OCI-LY7 (cell line): ENCODE measurements around the gene NKX1-1. TPM values are rescaled to one million over a fixed set of nuclear protein-coding genes. Genes with fewer than 3 reads are reported as not detected.

Experiments
- BruUV-seq: library from RNA; stranded (reverse); fragments of 400-500 nt; replicated peaks from 2 replicates; lab custom pipeline; 2021; lab: Mats Ljungman, UMichigan
- CTCF ChIA-PET: fragments of 300-600 bp; sonication (Branson Sonifier 250); formaldehyde crosslinking; loops from one replicate; lab custom pipeline; 2022; ENCODE audit warnings: antibody characterized with exemption; ENCODE audit not compliant: unreplicated experiment; lab: Charles Lee
- POLR2A ChIA-PET: fragments of 300-600 bp; sonication (Branson Sonifier 250); formaldehyde crosslinking; loops from one replicate; lab custom pipeline; 2022; ENCODE audit warnings: antibody characterized with exemption; lab: Charles Lee
- DNase-seq: peaks from one replicate; pipeline ENCODE4 v3.0.0-alpha.2; 2015; ENCODE audit warnings: low spot score
- H2AFZ ChIP-seq: fragments of 200-600 bp; sonication (generic), shearing (Covaris generic); 2 replicates; pipeline ENCODE4 v1.6.1; 2014; ENCODE audit warnings: mild to moderate bottlenecking, antibody characterized with exemption, low read length, moderate library complexity
- H3K27ac ChIP-seq: fragments of 200-600 bp; sonication (generic); 2 replicates; pipeline ENCODE4 v1.5.1; 2014; ENCODE audit warnings: mixed run types, low read depth, mild to moderate bottlenecking, moderate library complexity, low read length, inconsistent platforms; ENCODE audit not compliant: poor library complexity, severe bottlenecking
- H3K36me3 ChIP-seq: fragments of 200-600 bp; sonication (generic); 2 replicates; pipeline ENCODE4 v1.6.1; 2014; ENCODE audit warnings: mild to moderate bottlenecking, antibody characterized with exemption, low read length, moderate library complexity, mixed read lengths; ENCODE audit not compliant: insufficient read depth
- H3K4me1 ChIP-seq: fragments of 200-600 bp; sonication (generic); 2 replicates; pipeline ENCODE4 v1.5.1; 2014; ENCODE audit warnings: mild to moderate bottlenecking, low read length; ENCODE audit not compliant: insufficient read depth, poor library complexity, severe bottlenecking
- H3K4me2 ChIP-seq: fragments of 200-600 bp; sonication (generic); 2 replicates; pipeline ENCODE4 v1.6.1; 2014; ENCODE audit warnings: mild to moderate bottlenecking, low read length
- H3K4me3 ChIP-seq: fragments of 200-600 bp; sonication (generic); 2 replicates; pipeline ENCODE4 v1.5.1; 2014; ENCODE audit warnings: mild to moderate bottlenecking, low read depth, low read length; ENCODE audit not compliant: poor library complexity, severe bottlenecking
- H3K79me2 ChIP-seq: fragments of 200-600 bp; sonication (generic); 2 replicates; pipeline ENCODE4 v1.6.1; 2016; ENCODE audit warnings: low read depth, mild to moderate bottlenecking, low read length, moderate library complexity, mixed read lengths; ENCODE audit not compliant: insufficient read depth
- H3K9me2 ChIP-seq: fragments of 200-600 bp; sonication (generic); 2 replicates; pipeline ENCODE4 v1.6.1; 2016; ENCODE audit warnings: mild to moderate bottlenecking, low read length, mixed read lengths; ENCODE audit not compliant: insufficient read depth
- H3K9me3 ChIP-seq: fragments of 200-600 bp; sonication (generic); 2 replicates; pipeline ENCODE4 v1.6.1; 2014; ENCODE audit warnings: mild to moderate bottlenecking, mixed run types, low read length, mixed read lengths
- H4K20me1 ChIP-seq: fragments of 200-600 bp; sonication (generic); 2 replicates; pipeline ENCODE4 v1.6.1; 2014; ENCODE audit warnings: mild to moderate bottlenecking, antibody characterized with exemption, low read length, moderate library complexity, mixed read lengths; ENCODE audit not compliant: insufficient read depth
- CTCF ChIP-seq: fragments of 200-600 bp; sonication (generic); conservative IDR thresholded peaks from 2 replicates; pipeline ENCODE4 v1.5.1; 2014; ENCODE audit warnings: mild to moderate bottlenecking, antibody characterized with exemption, low read length, moderate library complexity, mixed read lengths
- EZH2phosphoT487 ChIP-seq: fragments of 200-600 bp; sonication (generic); IDR thresholded peaks from 2 replicates; pipeline ENCODE4 v1.6.1; 2018; ENCODE audit warnings: low read depth, borderline replicate concordance, mild to moderate bottlenecking, mixed run types, antibody characterized with exemption, low read length, moderate library complexity, mixed read lengths
- intact Hi-C: fragments of 100-400 bp; cut with micrococcal nuclease; formaldehyde crosslinking; loops from one replicate; pipeline ENCODE4 v1.10.0; 2022; ENCODE audit not compliant: unreplicated experiment
- total RNA-seq, 2 experiments: library from RNA; depleted of rRNA in 1 of 2; stranded (reverse); fragments of >200 nt in 1 of 2; shearing (Covaris generic) in 1 of 2; gene quantifications; 2 replicates each; pipeline ENCODE4 v1.2.3, GENCODE V29; 2014 to 2022

The NKX1-1 gene
- total RNA-seq, 2 experiments from 2014 or later: not detected

GRCh38 chr4:1409491-1410425, 3.5 kb upstream of the NKX1-1 start:
- TF ChIP-seq EZH2phosphoT487 (no peak), CTCF (no peak)
- intact Hi-C loops: no loop called here
- H3K4me2 ChIP-seq: no peak overlapping the region
- no peaks in the 10 kb centered on the region for H3K79me2 ChIP-seq
- BruUV-seq: no TSS peak
- H3K27ac ChIP-seq: no peak overlapping the region
- H3K9me2 ChIP-seq: no peaks in the 10 kb centered on the region
- H3K36me3 ChIP-seq: no peaks in the 10 kb centered on the region
- H3K4me3 ChIP-seq: no peak overlapping the region
- H3K4me1 ChIP-seq: no peaks in the 10 kb centered on the region
- ChIA-PET CTCF (no interaction called here), POLR2A (no interaction called here)
- DNase-seq: no peak
- H4K20me1 ChIP-seq: no peaks in the 10 kb centered on the region
- H3K9me3 ChIP-seq: no peaks in the 10 kb centered on the region
- no peak overlapping the region for H2AFZ ChIP-seq

- intact Hi-C loops: no loop called here
- no peaks in the 10 kb centered on the region for H3K9me3 ChIP-seq
Measured at GRCh38 chr4:1409079-1409478, 2.8 kb upstream of the NKX1-1 start.

More at GRCh38 chr4:1409079-1409478, 2.8 kb upstream of the NKX1-1 start:
- no peaks in the 10 kb centered on the region for H3K4me1 ChIP-seq
- no peaks in the 10 kb centered on the region for H3K36me3 ChIP-seq
- DNase-seq: no peak
- CTCF ChIA-PET: no interaction called here
- no peak overlapping the region for H3K27ac ChIP-seq
- no peak overlapping the region for H3K4me2 ChIP-seq
- no peak overlapping the region for H3K4me3 ChIP-seq
- POLR2A ChIA-PET: no interaction called here
- H3K79me2 ChIP-seq: no peaks in the 10 kb centered on the region
- TF ChIP-seq EZH2phosphoT487: no peak
- TF ChIP-seq CTCF: no peak
- no peak overlapping the region for H2AFZ ChIP-seq
- H3K9me2 ChIP-seq: no peaks in the 10 kb centered on the region
- no peaks in the 10 kb centered on the region for H4K20me1 ChIP-seq
- BruUV-seq: no TSS peak
